Lung (tissue), 12 donors: ENCODE data around the gene GPX3. TPM values are rescaled to one million over a fixed set of nuclear protein-coding genes. Genes with fewer than 3 reads are reported as not detected.
A peak's percentile ranks its signal among the peaks of the same experiment; 100 is the strongest.

Experiments
- ATAC-seq: fragments of 200-7000 bp; cut with Tn5 transposase; one replicate; pipeline ENCODE4 v1.9.1; 2020; ENCODE audit warnings: moderate number of reproducible peaks; ENCODE audit not compliant: insufficient read depth, low FRiP score
- DNase-seq, 3 donors: peaks; one replicate each; pipeline ENCODE4 v3.0.0-alpha.2; 2013 to 2017
- H3K27ac ChIP-seq, 2 donors: one replicate each; pipeline ENCODE4 v1.5.1; 2013; ENCODE audit warnings: mild to moderate bottlenecking in 2 of 2, moderate library complexity in 2 of 2, control low read depth in 1 of 2, inconsistent platforms in 1 of 2, low read depth in 1 of 2, low read length in 1 of 2
- H3K27me3 ChIP-seq, 3 donors: one replicate each; pipeline ENCODE4 v1.5.1; 2013; ENCODE audit warnings: low read length in 2 of 3; ENCODE audit not compliant: control insufficient read depth in 3 of 3, insufficient read depth in 3 of 3
- H3K36me3 ChIP-seq, 4 donors: one replicate each; pipeline ENCODE4 v1.5.1; 2013; ENCODE audit warnings: low read length in 4 of 4, mild to moderate bottlenecking in 1 of 4, moderate library complexity in 1 of 4; ENCODE audit not compliant: control insufficient read depth in 4 of 4, insufficient read depth in 4 of 4
- H3K4me1 ChIP-seq, 5 donors: one replicate each; pipeline ENCODE4 v1.5.1; 2013; ENCODE audit warnings: low read length in 5 of 5, mild to moderate bottlenecking in 2 of 5, moderate library complexity in 1 of 5; ENCODE audit not compliant: control insufficient read depth in 5 of 5, insufficient read depth in 5 of 5
- H3K4me3 ChIP-seq: one replicate; pipeline ENCODE4 v1.5.1; 2013; ENCODE audit warnings: mild to moderate bottlenecking, control low read depth, moderate library complexity
- H3K9ac ChIP-seq, 2 donors: one replicate each; pipeline ENCODE4 v1.5.1; 2013; ENCODE audit warnings: low read length in 2 of 2, control low read depth in 1 of 2; ENCODE audit not compliant: insufficient read depth in 1 of 2
- H3K9me3 ChIP-seq, 4 donors: one replicate each; pipeline ENCODE4 v1.5.1; 2013; ENCODE audit warnings: low read length in 3 of 4, mild to moderate bottlenecking in 1 of 4, moderate library complexity in 1 of 4; ENCODE audit not compliant: control insufficient read depth in 4 of 4, insufficient read depth in 3 of 4
- WGBS, 2 donors: extraction: QIAGEN DNeasy Blood & Tissue Kit; methylation state at CpG; one replicate each; pipeline ENCODE4 v1.1.7; 2013; 5-methylcytosine and 5-hydroxymethylcytosine counted together
- polyA plus RNA-seq, 2 donors: library from polyadenylated mRNA; stranded (reverse); fragments of 200-250 nt; gene quantifications; one replicate each; pipeline ENCODE4 v1.2.1, GENCODE V29; 2013
- total RNA-seq, 2 donors: library from RNA; depleted of rRNA in 1 of 2; stranded (reverse); fragments of >200 nt in 1 of 2; gene quantifications; one replicate each; pipeline ENCODE4 v1.2.1, GENCODE V29; 2014 to 2021
- TF ChIP-seq, protein P1 (sequence below): IDR thresholded peaks from 2 replicates; pipeline ENCODE4 v1.5.1; 2012; ENCODE audit warnings: mild to moderate bottlenecking; ENCODE audit errors: control extremely low read depth, extremely low read depth
- donor health status: control.
- donor health status: control.
- donor health status: Bipolar disorder and iron deficiency.
- donor health status: healthy.
- donor health status: DM: yes; HTN: yes; CAD: no.

Gene GPX3
- total and polyA plus RNA-seq, 4 donors, result 99.0 to 1,457 (median 826) TPM

DNA sequence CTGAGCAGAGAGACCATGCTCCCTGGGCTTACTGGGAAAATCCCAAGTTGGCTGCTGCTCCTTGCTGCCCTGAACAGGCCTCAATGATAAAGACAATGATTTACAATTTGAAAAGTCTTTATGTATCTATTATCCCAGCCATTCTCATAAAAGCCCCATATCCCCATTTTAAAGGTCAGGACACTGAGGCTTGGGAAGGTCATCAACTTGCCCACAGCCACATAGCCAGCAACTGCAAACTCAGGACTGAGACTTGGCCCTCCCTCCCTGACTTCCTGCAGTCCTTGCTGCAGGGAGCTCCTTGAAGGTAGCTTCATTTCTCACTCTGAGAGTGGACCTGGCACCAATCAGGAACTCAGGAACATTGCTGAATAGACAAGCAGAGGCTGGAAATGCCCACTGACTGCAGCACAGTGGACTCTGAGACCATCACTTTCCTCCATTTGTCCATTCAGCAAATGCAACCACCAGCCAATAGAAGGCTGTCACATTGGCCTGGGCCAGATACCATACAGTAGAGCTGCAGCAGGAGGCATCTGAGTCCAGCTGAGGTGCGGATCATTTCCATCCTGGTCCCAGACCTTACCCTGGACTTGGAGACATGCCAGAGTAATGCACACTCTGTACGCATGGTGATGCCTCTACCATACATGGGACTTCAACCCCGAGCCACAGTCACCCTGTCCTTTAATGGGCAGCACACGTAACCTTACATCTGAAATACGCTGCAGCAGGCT lies 42.2 kb downstream of the GPX3 start:
- H3K4me3 ChIP-seq, result no peak overlapping the region
- H3K9ac ChIP-seq, result no peak overlapping the region
- no peaks in the 10 kb centered on the region for H3K27me3 ChIP-seq
- no peak for ATAC-seq
- peaks cover 0 to 59% (median 9%) of the 10 kb centered on the region in 5 donors for H3K4me1 ChIP-seq
- peaks cover 0 to 49% (median 31%) of the 10 kb centered on the region in 4 donors for H3K36me3 ChIP-seq
- DNase-seq, result no peak
- 92% methylated on average over 5 of the region's 5 CpGs for WGBS, 2 donors
- peak overlapping the region; percentile 75 to 76 for H3K27ac ChIP-seq
- no peaks in the 10 kb centered on the region for H3K9me3 ChIP-seq
- TF ChIP-seq, protein P1, sequence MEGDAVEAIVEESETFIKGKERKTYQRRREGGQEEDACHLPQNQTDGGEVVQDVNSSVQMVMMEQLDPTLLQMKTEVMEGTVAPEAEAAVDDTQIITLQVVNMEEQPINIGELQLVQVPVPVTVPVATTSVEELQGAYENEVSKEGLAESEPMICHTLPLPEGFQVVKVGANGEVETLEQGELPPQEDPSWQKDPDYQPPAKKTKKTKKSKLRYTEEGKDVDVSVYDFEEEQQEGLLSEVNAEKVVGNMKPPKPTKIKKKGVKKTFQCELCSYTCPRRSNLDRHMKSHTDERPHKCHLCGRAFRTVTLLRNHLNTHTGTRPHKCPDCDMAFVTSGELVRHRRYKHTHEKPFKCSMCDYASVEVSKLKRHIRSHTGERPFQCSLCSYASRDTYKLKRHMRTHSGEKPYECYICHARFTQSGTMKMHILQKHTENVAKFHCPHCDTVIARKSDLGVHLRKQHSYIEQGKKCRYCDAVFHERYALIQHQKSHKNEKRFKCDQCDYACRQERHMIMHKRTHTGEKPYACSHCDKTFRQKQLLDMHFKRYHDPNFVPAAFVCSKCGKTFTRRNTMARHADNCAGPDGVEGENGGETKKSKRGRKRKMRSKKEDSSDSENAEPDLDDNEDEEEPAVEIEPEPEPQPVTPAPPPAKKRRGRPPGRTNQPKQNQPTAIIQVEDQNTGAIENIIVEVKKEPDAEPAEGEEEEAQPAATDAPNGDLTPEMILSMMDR, result no peak

- ATAC-seq (no peak), DNase-seq (no peak)
- TF ChIP-seq, protein P1, result no peak
- no peak overlapping the region for H3K4me3 ChIP-seq
- peaks cover 0 to 45% (median 28%) of the 10 kb centered on the region in 4 donors for H3K36me3 ChIP-seq
- no peaks in the 10 kb centered on the region for H3K27me3 ChIP-seq
- H3K4me1 ChIP-seq, result peaks cover 0 to 65% (median 11%) of the 10 kb centered on the region in 5 donors
- WGBS, 2 donors, result 55 to 59% methylated on average over 17 of the region's 17 CpGs
- no peaks in the 10 kb centered on the region for H3K9me3 ChIP-seq
- peak overlapping the region; percentile 75 to 76 for H3K27ac ChIP-seq
- H3K9ac ChIP-seq, result no peak overlapping the region
Observed at GRCh38 chr5:151063142-151063989, 43.0 kb downstream of the GPX3 start.

DNA sequence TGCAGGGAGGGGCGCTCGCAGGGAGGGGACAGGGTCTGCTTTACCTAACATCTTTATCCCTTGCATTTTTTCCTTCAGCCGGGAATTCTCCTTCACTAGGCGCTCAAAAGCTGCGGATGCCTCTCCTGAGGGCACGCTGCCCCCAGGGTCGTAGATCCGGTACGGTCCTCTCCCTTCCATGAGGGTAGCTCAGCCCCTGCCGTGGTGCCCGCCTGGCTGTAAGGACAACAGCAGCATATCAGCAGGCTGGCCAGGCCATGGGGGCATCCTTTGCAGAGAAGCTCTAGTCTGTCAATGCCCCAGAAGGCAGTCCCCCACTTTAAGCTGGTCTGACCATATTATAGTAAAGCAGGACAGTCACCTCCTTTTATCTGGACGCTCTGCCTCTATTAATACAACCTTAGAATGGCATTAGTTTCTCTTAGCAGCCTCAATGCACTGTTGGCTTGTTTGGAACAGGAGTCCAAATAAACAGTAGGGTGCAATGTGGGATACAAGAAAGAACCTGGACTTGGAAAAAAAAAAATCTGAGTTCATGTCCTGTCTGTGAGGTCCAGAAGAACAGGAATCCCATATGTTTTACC lies 44.6 kb downstream of the GPX3 start:
- Histone ChIP-seq H3K4me1 (peaks cover 0 to 71% (median 14%) of the 10 kb centered on the region in 5 donors), H3K9ac (no peak overlapping the region), H3K36me3 (peaks cover 0 to 40% (median 23%) of the 10 kb centered on the region in 4 donors), H3K27ac (peak overlapping the region in 1 of 2 donors; percentile 40), H3K27me3 (no peaks in the 10 kb centered on the region), H3K4me3 (no peak overlapping the region), H3K9me3 (no peaks in the 10 kb centered on the region)
- DNase-seq, result no peak
- TF ChIP-seq, protein P1, result no peak
- ATAC-seq, result no peak
- WGBS, 2 donors, result 97 to 98% methylated on average over 12 of the region's 12 CpGs
